HFFc6 (cell line): Measurements from ENCODE around the gene PICALM. TPM values are rescaled to one million over a fixed set of nuclear protein-coding genes. Genes with fewer than 3 reads are reported as not detected.

Experiments used
- DNase-seq: peaks from one replicate; pipeline ENCODE4 v3.0.0-alpha.2; 2018
- H3K27ac Mint-ChIP-seq: 2 replicates; pipeline ENCODE4 v1.8.0; 2020; ENCODE audit warnings: mild to moderate bottlenecking, mixed read lengths
- H3K27me3 Mint-ChIP-seq: 2 replicates; pipeline ENCODE4 v1.8.0; 2021; ENCODE audit warnings: mild to moderate bottlenecking, moderate library complexity, mixed read lengths; ENCODE audit not compliant: insufficient read depth
- H3K36me3 Mint-ChIP-seq: 2 replicates; pipeline ENCODE4 v1.8.0; 2021; ENCODE audit warnings: low read depth, mixed read lengths
- H3K4me1 Mint-ChIP-seq: 2 replicates; pipeline ENCODE4 v1.8.0; 2020; ENCODE audit warnings: low read depth, mixed read lengths
- H3K4me3 Mint-ChIP-seq: 2 replicates; pipeline ENCODE4 v1.8.0; 2020; ENCODE audit warnings: mild to moderate bottlenecking, moderate library complexity, mixed read lengths
- H3K9me3 Mint-ChIP-seq: 2 replicates; pipeline ENCODE4 v1.8.0; 2020; ENCODE audit warnings: mild to moderate bottlenecking, mixed read lengths
- CTCF ChIP-seq: fragments of 200-600 bp; sonication (generic); IDR thresholded peaks from 2 replicates; pipeline ENCODE4 v1.5.0; 2021; ENCODE audit warnings: antibody characterized with exemption, mild to moderate bottlenecking
- long read RNA-seq: library from polyadenylated mRNA; unstranded; transcript quantifications from one replicate; pipeline ENCODE4 v2.0.0, GENCODE V29; 2019
- total RNA-seq, 6 experiments: library from RNA; stranded (reverse); fragmentation: NEBNext Ultra II Directional; extraction: Animal tissue kit (Norgen Biotek cat#: 25700); gene quantifications; 2 replicates in 1 of 6; 3 replicates in 5 of 6; pipeline ENCODE4 v1.2.3, GENCODE V29; 2021

The PICALM gene
- total RNA-seq = 100 to 1,000 TPM; 193 to 267 (median 244) TPM
- long read RNA-seq, partial matches to known transcripts = 19 of 58 reads
- long read RNA-seq, other reads (novel, unspliced or antisense) = 35 of 58 reads

GRCh38 chr11:86068951-86069407 is at the start of gene PICALM:
PICALM (minus strand) TSS chr11:86069084; CDS start chr11:86068780, 304 bp downstream.
- H3K36me3 Mint-ChIP-seq = peaks cover 24% of the 10 kb centered on the region
- peak within 1 kb of the TSS; percentile 97 for H3K4me3 Mint-ChIP-seq
- no peaks in the 10 kb centered on the region for H3K9me3 Mint-ChIP-seq
- peak; percentile 97 for DNase-seq
- TF ChIP-seq CTCF = no peak; the same call in 1 of the 2 replicates
- peak within 1 kb of the TSS; percentile 100 for H3K27ac Mint-ChIP-seq
- no peaks in the 10 kb centered on the region for H3K27me3 Mint-ChIP-seq
- H3K4me1 Mint-ChIP-seq = peaks cover 56% of the 10 kb centered on the region

- Mint-ChIP-seq H3K27me3 (no peaks in the 10 kb centered on the region), H3K4me3 (no peak overlapping the region), H3K27ac (no peak overlapping the region), H3K36me3 (no peaks in the 10 kb centered on the region), H3K9me3 (no peaks in the 10 kb centered on the region), H3K4me1 (peaks cover 36% of the 10 kb centered on the region)
- no peak for TF ChIP-seq CTCF
- DNase-seq = no peak
Measured at GRCh38 chr11:86118253-86118652, 49.4 kb upstream of the PICALM start.

- TF ChIP-seq CTCF = no peak
Measured at GRCh38 chr11:86117712-86118063, 48.8 kb upstream of the PICALM start.

GRCh38 chr11:86117001-86117711 is 48.3 kb upstream of the PICALM start:
- no peaks in the 10 kb centered on the region for H3K36me3 Mint-ChIP-seq
- peak overlapping the region; percentile 73 for H3K4me3 Mint-ChIP-seq
- DNase-seq = peak; percentile 41
- H3K9me3 Mint-ChIP-seq = no peaks in the 10 kb centered on the region
- peak overlapping the region; percentile 72 for H3K27ac Mint-ChIP-seq
- TF ChIP-seq CTCF = no peak
- H3K4me1 Mint-ChIP-seq = peaks cover 36% of the 10 kb centered on the region
- no peaks in the 10 kb centered on the region for H3K27me3 Mint-ChIP-seq

More at GRCh38 chr11:86117712-86118063, 48.8 kb upstream of the PICALM start:
- DNase-seq = no peak
- H3K4me3 Mint-ChIP-seq = no peak overlapping the region
- no peaks in the 10 kb centered on the region for H3K27me3 Mint-ChIP-seq
- no peaks in the 10 kb centered on the region for H3K9me3 Mint-ChIP-seq
- H3K36me3 Mint-ChIP-seq = no peaks in the 10 kb centered on the region
- 0 out of 2 replicates have a peak overlapping the region, but pooled peaks have one; percentile 72 for H3K27ac Mint-ChIP-seq
- H3K4me1 Mint-ChIP-seq = peaks cover 36% of the 10 kb centered on the region

- H3K27ac Mint-ChIP-seq = peak overlapping the region; percentile 72
Measured at GRCh38 chr11:86116386-86116726, 47.5 kb upstream of the PICALM start.

More at GRCh38 chr11:86116386-86116726, 47.5 kb upstream of the PICALM start:
- no peaks in the 10 kb centered on the region for H3K36me3 Mint-ChIP-seq
- H3K4me3 Mint-ChIP-seq = peak overlapping the region; percentile 73
- H3K4me1 Mint-ChIP-seq = peaks cover 36% of the 10 kb centered on the region
- DNase-seq = peak; percentile 81
- no peaks in the 10 kb centered on the region for H3K27me3 Mint-ChIP-seq
- no peaks in the 10 kb centered on the region for H3K9me3 Mint-ChIP-seq
- no peak for TF ChIP-seq CTCF
